KMS-11 (cell line): ENCODE data around the gene SLC25A11.

Experiments used
- H2AFZ ChIP-seq: fragments of 200-600 bp; sonication (generic); 2 replicates; pipeline ENCODE4 v1.6.1; 2016; ENCODE audit warnings: antibody characterized with exemption, mixed run types, low read depth
- H3K27ac ChIP-seq: fragments of 200-600 bp; sonication (generic); 2 replicates; pipeline ENCODE4 v1.6.1; 2016; ENCODE audit warnings: mild to moderate bottlenecking, mixed run types
- H3K27me3 ChIP-seq: fragments of 200-600 bp; sonication (generic); 2 replicates; pipeline ENCODE4 v1.6.1; 2017; ENCODE audit warnings: mild to moderate bottlenecking, low read depth, mixed run types, moderate library complexity; ENCODE audit not compliant: insufficient read depth
- H3K36me3 ChIP-seq: fragments of 200-600 bp; sonication (generic); 2 replicates; pipeline ENCODE4 v1.6.1; 2017; ENCODE audit warnings: mild to moderate bottlenecking, mixed run types; ENCODE audit not compliant: insufficient read depth
- H3K4me1 ChIP-seq: fragments of 200-600 bp; sonication (generic); 2 replicates; pipeline ENCODE4 v1.6.1; 2016; ENCODE audit warnings: mild to moderate bottlenecking, low read depth, mixed run types; ENCODE audit not compliant: poor library complexity, severe bottlenecking
- H3K4me2 ChIP-seq: fragments of 200-600 bp; sonication (generic); 2 replicates; pipeline ENCODE4 v1.7.0; 2016; ENCODE audit warnings: mild to moderate bottlenecking, mixed run types
- H3K4me3 ChIP-seq: fragments of 200-600 bp; sonication (generic); IDR thresholded peaks from 2 replicates; pipeline ENCODE4 v1.6.1; 2017; ENCODE audit warnings: low read depth, low read length, mixed read lengths; ENCODE audit not compliant: insufficient read depth
- H3K79me2 ChIP-seq: fragments of 200-600 bp; sonication (generic); 2 replicates; pipeline ENCODE4 v1.6.1; 2016; ENCODE audit warnings: low read depth, mixed run types; ENCODE audit not compliant: insufficient read depth
- H3K9ac ChIP-seq: fragments of 200-600 bp; sonication (generic); 2 replicates; pipeline ENCODE4 v1.6.1; 2016; ENCODE audit warnings: mild to moderate bottlenecking, mixed run types
- H4K20me1 ChIP-seq: fragments of 200-600 bp; sonication (generic); 2 replicates; pipeline ENCODE4 v1.6.1; 2016; ENCODE audit warnings: mild to moderate bottlenecking, mixed run types; ENCODE audit not compliant: insufficient read depth
- TF ChIP-seq, protein P1 (sequence below): fragments of 200-600 bp; sonication (generic); conservative IDR thresholded peaks from 2 replicates; pipeline ENCODE4 v1.6.1; 2017; ENCODE audit warnings: low read depth, mild to moderate bottlenecking, antibody characterized with exemption, low read length, moderate library complexity, mixed read lengths

SLC25A11 gene

GRCh38 chr17:4937553-4937952 lies 2.3 kb downstream of the SLC25A11 start:
- TF ChIP-seq, protein P1, sequence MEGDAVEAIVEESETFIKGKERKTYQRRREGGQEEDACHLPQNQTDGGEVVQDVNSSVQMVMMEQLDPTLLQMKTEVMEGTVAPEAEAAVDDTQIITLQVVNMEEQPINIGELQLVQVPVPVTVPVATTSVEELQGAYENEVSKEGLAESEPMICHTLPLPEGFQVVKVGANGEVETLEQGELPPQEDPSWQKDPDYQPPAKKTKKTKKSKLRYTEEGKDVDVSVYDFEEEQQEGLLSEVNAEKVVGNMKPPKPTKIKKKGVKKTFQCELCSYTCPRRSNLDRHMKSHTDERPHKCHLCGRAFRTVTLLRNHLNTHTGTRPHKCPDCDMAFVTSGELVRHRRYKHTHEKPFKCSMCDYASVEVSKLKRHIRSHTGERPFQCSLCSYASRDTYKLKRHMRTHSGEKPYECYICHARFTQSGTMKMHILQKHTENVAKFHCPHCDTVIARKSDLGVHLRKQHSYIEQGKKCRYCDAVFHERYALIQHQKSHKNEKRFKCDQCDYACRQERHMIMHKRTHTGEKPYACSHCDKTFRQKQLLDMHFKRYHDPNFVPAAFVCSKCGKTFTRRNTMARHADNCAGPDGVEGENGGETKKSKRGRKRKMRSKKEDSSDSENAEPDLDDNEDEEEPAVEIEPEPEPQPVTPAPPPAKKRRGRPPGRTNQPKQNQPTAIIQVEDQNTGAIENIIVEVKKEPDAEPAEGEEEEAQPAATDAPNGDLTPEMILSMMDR = no peak
- Histone ChIP-seq H4K20me1 (no peaks in the 10 kb centered on the region), H3K27me3 (no peaks in the 10 kb centered on the region), H3K4me2 (no peak overlapping the region), H2AFZ (no peak overlapping the region), H3K9ac (no peak overlapping the region), H3K79me2 (no peaks in the 10 kb centered on the region), H3K36me3 (no peaks in the 10 kb centered on the region), H3K4me3 (no peak overlapping the region), H3K27ac (no peak overlapping the region), H3K4me1 (no peaks in the 10 kb centered on the region)

DNA sequence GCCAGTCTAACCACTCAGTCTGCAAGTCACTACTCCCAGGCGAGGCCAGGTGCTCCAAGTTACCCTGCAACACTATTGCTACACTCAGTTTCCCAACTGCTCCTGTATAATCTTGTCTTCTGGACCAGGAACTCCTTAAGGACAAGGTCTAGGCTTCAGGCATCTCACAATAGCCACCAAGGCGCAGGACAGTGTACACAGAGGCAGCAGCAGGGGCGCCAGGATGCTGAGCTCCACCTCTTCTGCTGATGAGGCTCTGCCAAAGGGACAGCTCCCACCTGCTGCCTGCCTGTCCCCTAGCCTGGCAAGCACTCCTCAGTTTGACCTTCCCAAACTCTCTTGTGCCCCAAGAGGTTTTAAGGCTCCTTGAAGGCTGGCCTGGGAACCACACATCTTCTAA lies 3.4 kb downstream of the SLC25A11 start:
- TF ChIP-seq, protein P1 = no peak
- no peaks in the 10 kb centered on the region for H4K20me1 ChIP-seq
- no peak overlapping the region for H3K9ac ChIP-seq
- no peak overlapping the region for H2AFZ ChIP-seq
- no peak overlapping the region for H3K27ac ChIP-seq
- no peaks in the 10 kb centered on the region for H3K36me3 ChIP-seq
- H3K27me3 ChIP-seq = no peaks in the 10 kb centered on the region
- H3K4me1 ChIP-seq = no peaks in the 10 kb centered on the region
- H3K4me2 ChIP-seq = no peak overlapping the region
- H3K79me2 ChIP-seq = no peaks in the 10 kb centered on the region
- H3K4me3 ChIP-seq = no peak overlapping the region

DNA sequence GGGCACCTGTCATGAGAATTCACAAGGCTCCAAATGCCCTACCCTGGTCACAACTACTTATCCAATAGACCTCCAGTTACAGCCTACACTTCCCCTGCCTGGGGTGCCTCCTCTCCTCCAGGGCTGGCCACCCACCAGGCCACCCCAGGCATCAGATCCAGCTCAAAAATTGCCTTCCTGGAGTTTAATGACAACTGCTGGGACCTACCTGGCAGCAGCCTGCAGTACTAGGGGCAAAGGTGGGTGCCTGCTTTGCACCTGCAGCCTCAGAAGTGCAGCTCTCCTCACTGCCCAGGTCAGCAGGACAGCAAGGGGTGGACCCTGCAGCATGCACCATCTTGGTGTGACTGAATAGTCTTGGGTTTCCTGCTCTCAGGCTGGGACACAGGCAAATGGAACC lies 4.2 kb downstream of the SLC25A11 start:
- no peaks in the 10 kb centered on the region for H3K27me3 ChIP-seq
- no peak overlapping the region for H3K4me3 ChIP-seq
- no peaks in the 10 kb centered on the region for H3K4me1 ChIP-seq
- H3K9ac ChIP-seq = no peak overlapping the region
- no peaks in the 10 kb centered on the region for H4K20me1 ChIP-seq
- TF ChIP-seq, protein P1 = no peak
- H3K27ac ChIP-seq = no peak overlapping the region
- no peak overlapping the region for H2AFZ ChIP-seq
- H3K79me2 ChIP-seq = no peaks in the 10 kb centered on the region
- H3K4me2 ChIP-seq = no peak overlapping the region
- H3K36me3 ChIP-seq = no peaks in the 10 kb centered on the region

GRCh38 chr17:4934173-4934979 lies 5.5 kb downstream of the SLC25A11 start:
- H3K4me2 ChIP-seq = no peak overlapping the region
- no peaks in the 10 kb centered on the region for H3K27me3 ChIP-seq
- TF ChIP-seq, protein P1 = no peak
- no peaks in the 10 kb centered on the region for H3K79me2 ChIP-seq
- no peaks in the 10 kb centered on the region for H4K20me1 ChIP-seq
- H3K4me1 ChIP-seq = no peaks in the 10 kb centered on the region
- no peak overlapping the region for H3K9ac ChIP-seq
- no peaks in the 10 kb centered on the region for H3K36me3 ChIP-seq
- no peak overlapping the region for H2AFZ ChIP-seq
- H3K4me3 ChIP-seq = no peak overlapping the region
- H3K27ac ChIP-seq = no peak overlapping the region
